Measurements from ENCODE around the gene WNT8A.

DNA sequence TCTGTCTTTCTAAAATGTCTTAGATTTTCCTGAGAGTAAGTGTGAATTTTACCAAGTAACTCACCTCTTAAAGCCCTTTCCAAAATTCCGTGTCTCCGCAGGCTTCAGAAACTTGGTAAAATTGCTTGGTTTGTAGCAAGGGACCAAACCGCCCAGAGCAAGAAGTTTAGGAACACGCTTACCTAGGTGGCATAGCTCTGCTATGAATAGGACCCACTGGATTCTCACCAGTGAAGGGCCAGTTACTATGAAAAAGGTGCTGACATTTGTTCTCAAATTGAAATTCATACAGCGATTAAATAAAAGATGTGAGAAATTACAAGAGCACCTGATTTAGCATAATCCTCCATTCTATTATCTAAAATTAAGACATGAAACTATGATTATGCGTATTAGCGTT lies 48.7 kb downstream of the WNT8A start:
- TF ChIP-seq, protein P1, sequence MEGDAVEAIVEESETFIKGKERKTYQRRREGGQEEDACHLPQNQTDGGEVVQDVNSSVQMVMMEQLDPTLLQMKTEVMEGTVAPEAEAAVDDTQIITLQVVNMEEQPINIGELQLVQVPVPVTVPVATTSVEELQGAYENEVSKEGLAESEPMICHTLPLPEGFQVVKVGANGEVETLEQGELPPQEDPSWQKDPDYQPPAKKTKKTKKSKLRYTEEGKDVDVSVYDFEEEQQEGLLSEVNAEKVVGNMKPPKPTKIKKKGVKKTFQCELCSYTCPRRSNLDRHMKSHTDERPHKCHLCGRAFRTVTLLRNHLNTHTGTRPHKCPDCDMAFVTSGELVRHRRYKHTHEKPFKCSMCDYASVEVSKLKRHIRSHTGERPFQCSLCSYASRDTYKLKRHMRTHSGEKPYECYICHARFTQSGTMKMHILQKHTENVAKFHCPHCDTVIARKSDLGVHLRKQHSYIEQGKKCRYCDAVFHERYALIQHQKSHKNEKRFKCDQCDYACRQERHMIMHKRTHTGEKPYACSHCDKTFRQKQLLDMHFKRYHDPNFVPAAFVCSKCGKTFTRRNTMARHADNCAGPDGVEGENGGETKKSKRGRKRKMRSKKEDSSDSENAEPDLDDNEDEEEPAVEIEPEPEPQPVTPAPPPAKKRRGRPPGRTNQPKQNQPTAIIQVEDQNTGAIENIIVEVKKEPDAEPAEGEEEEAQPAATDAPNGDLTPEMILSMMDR (IDR thresholded peaks at IDR 0.05), result no peak
- no peak for TF ChIP-seq EZH2 (IDR thresholded peaks at IDR 0.05; ENCODE audit: borderline replicate concordance, insufficient read depth, low read depth, low read length, poor library complexity, severe bottlenecking)
